NCI-H748 treated with DMSO at 0.1 percent for 48 hours (cell line): Measurements from ENCODE around the gene HMGXB4.
"Not testable (repeated sequence)": the region's sequence is repeated elsewhere in the genome, so short reads cannot be mapped to it uniquely, and the experiment has no call there.

Source experiments
- DNase-seq: peaks from one replicate; lab custom pipeline; 2025; lab: John Stamatoyannopoulos, UW

The HMGXB4 gene

GRCh38 chr22:35257321-35258190 is at the start of gene HMGXB4:
Gene HMGXB4 (plus strand): TSS chr22:35257493. CDS start chr22:35262391, 4,898 bp downstream.
- peak; percentile 41 for DNase-seq

GRCh38 chr22:35208003-35208402 is 49.3 kb upstream of the HMGXB4 start:
- DNase-seq, result no peak

- DNase-seq, result no peak
These were observed 48.1 kb upstream of the HMGXB4 start for GRCh38 chr22:35209203-35209602.

- DNase-seq, result no peak
These were observed 45.3 kb upstream of the HMGXB4 start for GRCh38 chr22:35212009-35212408.

- DNase-seq, result no peak
These were observed 44.3 kb upstream of the HMGXB4 start for GRCh38 chr22:35212996-35213395.

GRCh38 chr22:35214968-35215367 is 42.3 kb upstream of the HMGXB4 start:
- DNase-seq, result no peak

- no peak for DNase-seq
These were observed 41.3 kb upstream of the HMGXB4 start for GRCh38 chr22:35215993-35216392.

- no peak for DNase-seq
These were observed 39.8 kb upstream of the HMGXB4 start for GRCh38 chr22:35217527-35217926.

- no peak for DNase-seq
These were observed 39.2 kb upstream of the HMGXB4 start for GRCh38 chr22:35218079-35218478.

GRCh38 chr22:35219012-35219411 is 38.3 kb upstream of the HMGXB4 start:
- DNase-seq, result no peak

GRCh38 chr22:35220221-35220620 is 37.1 kb upstream of the HMGXB4 start:
- DNase-seq, result no peak

GRCh38 chr22:35225010-35225409 is 32.3 kb upstream of the HMGXB4 start:
- no peak for DNase-seq

- DNase-seq, result no peak
These were observed 30.2 kb upstream of the HMGXB4 start for GRCh38 chr22:35226958-35227647.

GRCh38 chr22:35229865-35230264 is 27.4 kb upstream of the HMGXB4 start:
- DNase-seq, result no peak

GRCh38 chr22:35230417-35230816 is 26.9 kb upstream of the HMGXB4 start:
- no peak for DNase-seq

GRCh38 chr22:35230839-35231584 is 26.3 kb upstream of the HMGXB4 start:
- peak; percentile 9 for DNase-seq

GRCh38 chr22:35231585-35232084 is 25.7 kb upstream of the HMGXB4 start:
- peak; percentile 77 for DNase-seq

- DNase-seq, result not testable (repeated sequence)
These were observed 18.5 kb upstream of the HMGXB4 start for GRCh38 chr22:35238749-35239148.

- DNase-seq, result not testable (repeated sequence)
These were observed 12.8 kb upstream of the HMGXB4 start for GRCh38 chr22:35244507-35244906.

GRCh38 chr22:35250156-35250555 is 7.1 kb upstream of the HMGXB4 start:
- DNase-seq, result no peak

GRCh38 chr22:35253946-35254345 is 3.3 kb upstream of the HMGXB4 start:
- DNase-seq, result no peak

GRCh38 chr22:35257002-35257320 is 332 bp upstream of the HMGXB4 start:
- DNase-seq, result no peak
